GM12874 (cell line): ENCODE results near the gene PHC3.

Source experiments
- TF ChIP-seq, protein P1 (sequence below): IDR thresholded peaks from 2 replicates; pipeline ENCODE4 v1.5.1; 2011; ENCODE audit warnings: low read depth, mild to moderate bottlenecking, control low read depth, low read length, moderate library complexity; ENCODE audit not compliant: insufficient read depth

PHC3 gene

GRCh38 chr3:170154569-170155143, 26.9 kb downstream of the PHC3 start:
- TF ChIP-seq, protein P1, sequence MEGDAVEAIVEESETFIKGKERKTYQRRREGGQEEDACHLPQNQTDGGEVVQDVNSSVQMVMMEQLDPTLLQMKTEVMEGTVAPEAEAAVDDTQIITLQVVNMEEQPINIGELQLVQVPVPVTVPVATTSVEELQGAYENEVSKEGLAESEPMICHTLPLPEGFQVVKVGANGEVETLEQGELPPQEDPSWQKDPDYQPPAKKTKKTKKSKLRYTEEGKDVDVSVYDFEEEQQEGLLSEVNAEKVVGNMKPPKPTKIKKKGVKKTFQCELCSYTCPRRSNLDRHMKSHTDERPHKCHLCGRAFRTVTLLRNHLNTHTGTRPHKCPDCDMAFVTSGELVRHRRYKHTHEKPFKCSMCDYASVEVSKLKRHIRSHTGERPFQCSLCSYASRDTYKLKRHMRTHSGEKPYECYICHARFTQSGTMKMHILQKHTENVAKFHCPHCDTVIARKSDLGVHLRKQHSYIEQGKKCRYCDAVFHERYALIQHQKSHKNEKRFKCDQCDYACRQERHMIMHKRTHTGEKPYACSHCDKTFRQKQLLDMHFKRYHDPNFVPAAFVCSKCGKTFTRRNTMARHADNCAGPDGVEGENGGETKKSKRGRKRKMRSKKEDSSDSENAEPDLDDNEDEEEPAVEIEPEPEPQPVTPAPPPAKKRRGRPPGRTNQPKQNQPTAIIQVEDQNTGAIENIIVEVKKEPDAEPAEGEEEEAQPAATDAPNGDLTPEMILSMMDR = no peak

DNA sequence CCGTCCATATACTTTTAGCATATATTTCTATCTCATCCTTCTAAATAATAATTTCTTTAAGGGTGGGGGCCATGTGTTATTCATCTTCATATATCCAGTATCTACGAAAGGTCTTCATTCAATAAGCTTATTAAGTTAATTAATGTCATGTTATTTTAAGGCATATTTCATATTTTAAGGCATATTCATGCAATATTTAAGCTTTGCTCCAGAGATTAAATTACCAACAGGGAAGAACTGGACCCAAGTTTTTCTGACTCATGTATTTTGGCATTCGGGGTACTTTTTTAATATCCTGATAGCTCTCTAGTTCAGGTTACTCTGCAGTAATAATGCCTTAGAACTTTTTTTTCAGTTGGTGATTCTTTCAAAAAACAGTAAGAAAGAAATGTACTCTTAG, 27.4 kb downstream of the PHC3 start:
- TF ChIP-seq, protein P1 = no peak

- TF ChIP-seq, protein P1 = no peak
Measured at GRCh38 chr3:170151536-170151935, 30.0 kb downstream of the PHC3 start.

DNA sequence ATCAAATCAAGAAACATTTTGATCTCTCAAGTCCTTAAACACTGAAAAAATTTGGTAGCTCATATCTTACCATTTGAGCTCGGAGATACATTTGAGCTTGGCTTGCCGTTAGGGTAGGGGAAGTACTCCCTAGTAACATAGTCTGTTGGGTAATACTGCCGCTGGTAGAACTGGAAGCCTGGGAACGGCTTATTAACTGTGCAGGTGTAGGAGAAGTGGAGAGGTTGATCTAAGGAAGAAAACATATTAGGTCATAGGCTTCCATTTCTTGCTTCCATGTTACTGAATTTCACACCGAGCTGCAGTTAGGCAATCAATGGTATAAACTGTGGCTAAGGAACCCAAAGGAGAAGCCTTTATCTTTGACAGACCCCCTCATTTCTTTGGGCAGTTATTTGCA, 32.5 kb downstream of the PHC3 start:
- TF ChIP-seq, protein P1 = no peak

DNA sequence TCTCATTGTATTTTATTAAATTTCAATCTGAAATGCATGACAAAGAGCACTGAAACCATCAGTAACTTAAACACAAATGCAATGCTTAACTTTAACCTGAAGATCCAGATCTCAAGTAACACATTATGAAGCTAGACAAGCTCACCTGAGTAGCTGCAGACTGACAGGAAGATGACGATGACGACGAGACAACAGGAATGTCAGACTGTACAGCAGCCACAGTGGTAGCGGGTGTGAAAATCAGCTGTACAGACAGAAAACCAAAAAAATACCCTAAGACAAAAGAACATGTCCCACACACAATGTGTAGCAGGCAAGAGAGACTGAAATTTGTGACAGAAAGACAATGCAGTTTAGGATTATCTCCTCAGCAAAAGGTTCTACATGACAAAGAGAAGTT, 36.3 kb downstream of the PHC3 start:
- TF ChIP-seq, protein P1 = no peak

DNA sequence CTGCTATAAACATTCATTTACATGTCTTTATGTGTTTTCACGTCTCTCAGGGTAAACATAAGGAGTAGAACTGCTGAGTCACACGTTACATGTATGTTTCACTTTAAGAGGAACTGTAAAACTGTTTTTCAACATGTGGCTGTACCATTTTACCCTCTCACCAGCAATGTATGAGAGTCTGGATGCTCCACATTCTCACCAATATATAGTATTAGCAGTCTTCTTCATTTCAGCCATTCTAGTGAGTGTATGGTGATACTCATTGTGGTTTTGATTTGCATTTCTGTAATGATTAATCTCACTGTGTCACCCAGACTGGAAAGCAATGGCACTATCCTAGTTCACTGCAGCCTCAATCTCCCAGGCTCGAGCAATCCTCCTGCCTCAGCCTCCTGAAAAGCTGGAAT, 37.1 kb downstream of the PHC3 start:
- TF ChIP-seq, protein P1 = no peak

- TF ChIP-seq, protein P1 = no peak
Measured at GRCh38 chr3:170142373-170142772, 39.2 kb downstream of the PHC3 start.
